Endometrial microvascular endothelial cells (primary cell): Measurements from ENCODE around the gene HYKK. TPM values are rescaled to one million over a fixed set of nuclear protein-coding genes. Genes with fewer than 3 reads are reported as not detected.
"Not testable (repeated sequence)": the region's sequence is repeated elsewhere in the genome, so short reads cannot be mapped to it uniquely, and the experiment has no call there.

Source experiments
- in situ Hi-C: cut with HindIII; loops from 2 replicates; pipeline ENCODE4 v1.10.0; 2017; ENCODE audit warnings: low sequenced_read_pairs, low pct_unique_long_range_greater_than_20kb; ENCODE audit errors: inconsistent ontology term
- total RNA-seq: library from RNA; depleted of rRNA; stranded (reverse); fragments of >200 nt; gene quantifications from one replicate; pipeline ENCODE4 v1.2.3, GENCODE V29; 2015; ENCODE audit errors: inconsistent ontology term

The HYKK gene
- total RNA-seq, 1 donor from 2014 or later, result 5.9 TPM

DNA sequence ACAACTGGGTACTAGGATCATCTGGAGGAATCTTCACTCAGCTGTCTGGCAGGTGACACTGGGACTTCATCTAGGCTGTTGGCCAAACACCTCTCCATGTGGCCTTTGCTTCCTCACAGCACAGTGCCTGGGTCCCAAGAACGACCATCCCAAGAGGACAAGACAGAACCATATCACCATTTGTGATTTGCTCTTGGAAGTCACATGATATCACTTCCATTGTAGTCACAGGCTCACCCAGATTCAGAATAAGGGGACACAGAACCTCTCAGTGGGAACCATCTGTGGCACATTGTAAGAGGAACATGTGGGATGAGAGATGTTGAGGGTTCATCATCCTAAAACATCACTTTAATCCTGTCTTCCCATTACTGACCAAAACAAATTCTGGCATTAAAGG lies 31.0 kb downstream of the HYKK start:
- in situ Hi-C loops, result no loop called here

DNA sequence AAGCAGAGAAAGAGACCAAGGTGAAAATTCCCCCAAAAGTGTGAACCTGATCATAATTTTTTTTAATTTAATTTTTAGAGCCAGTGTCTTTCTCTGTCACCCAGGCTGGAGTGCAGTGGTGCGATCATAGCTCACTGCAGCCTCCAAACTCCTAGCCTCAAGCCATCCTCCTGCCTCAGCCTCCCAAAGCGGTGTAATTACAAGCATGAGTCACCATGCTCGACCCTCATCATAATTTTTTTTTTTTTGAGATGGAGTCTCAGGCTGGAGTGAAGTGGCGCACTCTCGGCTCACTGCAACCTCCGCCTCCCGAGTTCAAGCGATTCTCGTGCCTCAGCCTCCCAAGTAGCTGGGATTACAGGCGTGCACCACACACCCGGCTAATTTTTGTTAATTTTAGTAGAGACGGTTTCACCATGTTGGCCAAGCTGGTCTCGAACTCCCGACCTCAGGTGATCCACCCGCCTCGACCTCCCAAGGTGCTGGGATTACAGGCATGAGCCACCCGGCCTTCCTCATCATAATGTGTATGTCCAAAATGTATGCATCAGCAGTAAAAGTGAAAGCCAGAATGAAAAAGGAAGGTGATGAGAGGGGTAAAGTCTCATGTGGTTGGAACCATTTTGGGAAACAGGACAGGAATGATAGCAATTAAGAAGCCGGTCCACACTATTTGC lies 32.2 kb downstream of the HYKK start:
- in situ Hi-C loops, result not testable (repeated sequence)

DNA sequence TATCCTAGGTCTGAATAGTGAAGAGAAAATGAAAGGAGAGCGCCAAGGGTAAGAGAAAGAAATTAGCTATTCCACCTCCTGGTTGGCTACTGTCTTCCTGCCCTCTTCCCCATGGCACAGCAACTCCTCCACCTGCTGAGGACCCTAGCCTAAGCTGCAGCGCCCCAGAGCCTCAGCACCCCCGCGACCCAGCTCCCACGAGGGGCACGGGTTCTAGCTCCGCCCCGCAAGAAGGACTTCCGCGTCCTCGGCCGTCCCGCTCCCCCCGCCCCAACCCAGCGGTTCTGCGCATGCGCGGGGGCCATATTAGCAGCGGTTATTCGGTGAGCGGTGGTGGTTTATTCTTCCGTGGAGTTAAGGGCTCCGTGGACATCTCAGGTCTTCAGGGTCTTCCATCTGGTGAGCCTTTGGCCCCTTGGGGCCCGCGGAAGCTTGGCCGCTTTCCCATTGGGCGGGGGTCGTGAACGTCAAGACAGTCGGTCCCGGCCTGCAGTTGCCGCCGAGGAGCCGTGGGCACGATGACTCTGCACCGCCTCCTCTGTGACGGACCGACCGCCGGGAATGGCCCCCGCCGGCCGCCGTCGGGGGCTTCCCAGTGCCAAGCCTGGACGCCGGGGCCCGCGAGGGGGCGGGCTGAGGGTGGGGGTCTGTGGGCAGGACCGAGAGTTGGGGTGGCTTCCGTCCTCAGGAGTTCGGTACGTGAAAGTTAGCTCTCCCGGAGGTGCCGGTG lies 32.9 kb downstream of the HYKK start, which contains the start of gene PSMA4:
Gene PSMA4, plus strand, starts transcription at position 304 of the 730 bp plus-strand sequence. CDS start 1,484 bp downstream, outside the sequence.
- in situ Hi-C loops, result no loop called here

DNA sequence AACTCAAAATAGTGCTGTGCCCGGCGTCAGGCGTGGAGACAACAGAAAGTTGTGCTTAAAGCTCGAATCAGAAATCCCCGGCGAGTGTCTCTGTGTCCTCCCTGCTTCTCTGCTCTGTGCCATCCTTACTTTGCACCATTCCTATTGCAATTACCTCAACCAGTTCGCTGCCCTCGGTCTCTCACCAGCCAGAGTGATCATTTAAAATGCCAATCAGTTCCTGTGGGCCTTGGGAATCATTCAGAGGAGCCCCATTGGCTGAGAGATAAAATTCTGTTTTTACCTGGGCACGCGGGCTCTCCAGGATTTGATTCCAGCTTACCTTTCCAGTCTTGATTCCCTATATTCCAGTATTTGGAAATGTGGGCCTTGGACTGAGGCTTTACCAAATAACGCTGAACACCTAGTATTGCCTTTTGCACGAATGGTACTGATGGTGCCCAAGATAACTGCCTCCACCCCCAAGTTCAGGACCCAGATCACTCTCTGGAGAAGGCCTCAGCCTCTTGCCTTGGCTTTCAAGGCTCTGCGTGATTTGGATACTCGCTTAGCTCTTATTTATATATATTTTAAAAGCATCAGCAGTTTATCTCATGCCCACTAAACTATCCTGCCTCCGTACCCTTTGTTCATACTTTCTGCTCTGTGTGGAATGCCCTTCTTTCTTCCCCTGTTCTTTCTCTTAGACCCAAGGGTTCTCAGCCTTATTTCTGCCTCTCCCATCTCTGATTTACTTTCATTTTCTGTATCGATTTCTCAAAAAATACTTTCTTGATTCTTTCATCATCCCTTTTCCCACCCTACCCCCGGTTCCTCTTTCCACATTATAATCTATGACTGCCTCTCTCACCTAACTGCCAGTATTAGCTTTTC lies 33.7 kb downstream of the HYKK start:
- in situ Hi-C loops, result no loop called here

DNA sequence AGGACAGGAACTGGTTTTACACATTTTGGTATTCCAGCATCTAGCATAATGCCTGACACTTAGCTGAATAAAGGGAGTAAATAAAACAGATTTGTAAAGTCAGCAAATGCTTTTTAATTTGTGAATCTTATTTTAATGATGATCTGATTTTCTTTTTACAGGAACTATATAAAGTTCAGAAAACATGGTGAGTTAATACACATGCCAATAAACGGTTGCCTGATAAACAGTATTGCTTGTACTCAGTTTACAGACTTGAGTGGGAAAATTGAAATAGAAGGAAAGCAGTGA lies 34.3 kb downstream of the HYKK start:
- in situ Hi-C loops, result no loop called here

DNA sequence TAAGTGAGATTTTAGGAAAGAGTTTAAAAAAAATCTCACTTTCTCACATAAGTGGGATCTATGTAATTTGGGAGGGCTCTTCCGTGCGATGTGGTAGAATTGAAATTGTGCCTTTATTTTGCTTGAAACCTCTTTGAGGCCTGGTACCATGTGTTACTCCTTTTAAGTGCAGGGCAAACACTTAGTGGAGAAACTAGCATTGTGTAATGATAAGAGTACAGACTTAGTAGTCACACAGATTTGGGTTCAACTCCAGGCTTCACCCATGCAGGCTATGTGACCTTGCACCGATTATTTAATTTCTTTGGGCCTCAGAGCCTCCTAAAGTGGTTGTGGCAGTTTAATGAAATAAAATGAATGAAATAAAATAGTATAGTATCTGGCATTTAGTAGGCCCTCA lies 35.3 kb downstream of the HYKK start:
- in situ Hi-C loops, result no loop called here

DNA sequence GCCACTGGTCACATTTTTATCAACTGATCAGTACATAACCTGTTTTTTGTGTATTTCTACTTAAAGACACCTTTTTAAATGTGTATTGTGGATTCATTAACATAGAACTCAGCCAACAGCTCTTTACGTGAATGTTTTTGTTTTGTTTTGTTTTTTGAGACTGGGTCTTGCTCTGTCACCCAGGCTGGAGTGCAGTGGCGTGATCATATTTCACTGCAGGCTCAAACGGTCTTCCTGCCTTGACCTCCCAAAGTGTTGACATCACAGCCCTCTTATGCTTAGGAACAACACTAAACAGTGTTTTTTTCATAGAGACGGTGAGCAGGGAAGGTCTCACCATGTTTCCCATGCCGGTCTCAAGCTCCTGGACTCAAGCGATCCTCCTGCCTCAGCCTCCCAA lies 42.8 kb downstream of the HYKK start:
- in situ Hi-C loops, result no loop called here

DNA sequence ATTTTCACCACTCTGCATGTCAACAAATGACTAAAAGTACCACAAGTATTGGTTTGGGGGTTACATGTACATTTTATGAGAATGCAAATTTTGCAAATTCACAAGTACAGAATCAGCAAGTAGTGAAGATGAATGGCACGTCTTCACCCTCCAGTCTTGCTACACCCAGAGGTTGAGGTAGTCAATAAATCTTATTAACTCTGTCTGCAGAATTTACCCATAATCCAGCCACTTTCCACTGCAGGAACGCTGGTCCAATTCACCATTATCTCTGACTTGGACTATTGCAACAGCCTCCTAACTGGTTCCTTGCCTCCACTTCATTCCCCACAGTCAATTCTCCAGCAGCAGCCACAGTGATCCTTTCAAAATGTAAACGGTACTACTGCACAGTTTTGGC lies 43.4 kb downstream of the HYKK start:
- in situ Hi-C loops, result no loop called here

DNA sequence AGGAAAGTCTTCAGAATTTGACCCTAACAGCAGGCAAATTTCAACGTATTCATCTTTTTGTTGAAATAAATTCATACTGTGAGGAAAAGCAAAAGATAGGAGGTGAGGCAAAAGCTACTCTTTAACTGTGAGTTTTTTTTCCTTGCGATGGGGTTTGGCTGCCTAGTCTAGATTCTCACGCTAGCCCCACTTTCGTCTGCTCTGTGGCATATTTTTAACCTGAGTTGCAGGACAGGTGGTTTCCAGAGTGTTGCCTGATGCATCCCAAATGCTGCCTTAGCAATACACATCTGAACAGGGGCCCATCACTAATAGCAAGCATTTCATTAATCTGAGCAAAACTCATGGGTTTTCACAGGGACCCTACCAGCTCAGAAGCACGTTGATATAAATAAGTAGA lies 44.5 kb downstream of the HYKK start:
- in situ Hi-C loops, result no loop called here

DNA sequence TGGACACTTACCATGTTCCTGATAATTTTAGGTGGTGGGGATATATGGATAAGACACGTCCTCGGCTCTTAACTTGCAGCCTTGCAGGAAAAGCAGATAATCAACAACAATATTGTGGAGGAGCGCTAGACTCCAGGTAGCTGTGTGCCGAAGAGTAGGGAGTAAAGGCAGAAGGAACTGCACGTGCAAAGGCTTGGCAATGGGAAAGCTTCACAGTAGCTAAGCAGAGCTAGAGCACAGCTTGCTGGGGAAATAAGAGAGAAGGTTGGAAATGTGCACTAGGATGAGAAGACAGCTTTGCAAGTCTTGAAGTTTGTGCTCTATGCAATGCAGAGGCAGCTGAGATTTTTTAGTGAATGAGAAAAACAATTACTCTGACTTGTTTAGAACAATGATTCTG lies 45.2 kb downstream of the HYKK start:
- in situ Hi-C loops, result no loop called here

DNA sequence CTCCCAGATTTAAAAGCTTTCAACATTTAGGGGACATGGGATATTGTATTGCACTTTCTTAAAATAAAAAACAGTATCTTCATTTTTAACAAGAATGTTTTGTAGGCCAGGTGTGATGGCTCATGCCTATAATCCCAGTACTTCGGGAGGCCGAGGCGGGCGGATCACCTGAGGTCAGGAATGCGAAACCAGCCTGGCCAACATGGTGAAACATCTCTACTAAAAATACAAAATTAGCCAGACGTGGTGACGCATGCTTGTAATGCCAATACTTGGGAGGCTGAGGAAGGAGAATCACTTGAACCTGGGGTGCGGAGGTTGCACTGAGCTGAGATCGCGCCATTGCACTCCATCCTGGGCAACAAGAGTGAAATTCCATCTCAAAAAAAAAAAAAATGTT lies 52.8 kb downstream of the HYKK start:
- in situ Hi-C loops, result not testable (repeated sequence)

DNA sequence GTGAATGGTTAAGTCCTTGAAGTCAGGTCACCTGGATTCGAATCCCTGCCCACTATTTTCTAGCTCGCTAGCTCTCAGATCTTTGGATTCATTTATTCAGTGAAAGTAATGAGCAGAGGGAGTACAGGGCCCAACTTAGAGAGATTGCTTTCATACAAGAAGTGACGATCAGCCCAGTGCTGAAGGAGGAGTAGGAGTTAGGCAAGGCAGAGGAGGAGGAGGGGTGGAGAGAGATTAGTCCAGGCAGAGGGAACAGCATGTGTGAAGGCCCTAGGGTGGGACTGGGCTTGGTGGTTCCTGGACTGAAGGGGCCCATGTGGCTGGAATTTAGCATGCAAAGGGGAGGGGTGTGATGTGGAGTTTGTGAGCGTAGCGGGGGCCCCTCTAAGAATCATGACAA lies 54.1 kb downstream of the HYKK start:
- in situ Hi-C loops, result no loop called here

DNA sequence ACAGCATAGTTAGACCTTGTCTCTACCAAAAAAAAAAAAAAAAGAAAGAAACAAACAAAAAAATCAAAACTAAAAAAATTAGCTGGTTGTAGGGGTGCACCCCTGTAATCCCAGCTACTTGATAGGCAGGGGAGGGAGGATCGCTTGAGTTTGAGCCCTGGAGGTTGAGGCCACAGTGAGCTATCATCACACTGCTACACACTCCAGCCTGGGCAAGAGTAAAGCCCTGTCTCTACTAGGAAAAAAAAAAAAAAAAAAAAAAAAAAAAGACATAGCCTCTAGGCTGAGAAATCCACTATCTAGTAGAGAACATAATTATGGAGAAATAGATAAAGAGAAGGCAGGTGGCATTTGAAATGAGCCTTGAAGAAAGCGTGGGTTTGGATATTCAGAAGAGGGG lies 55.7 kb downstream of the HYKK start:
- in situ Hi-C loops, result no loop called here

DNA sequence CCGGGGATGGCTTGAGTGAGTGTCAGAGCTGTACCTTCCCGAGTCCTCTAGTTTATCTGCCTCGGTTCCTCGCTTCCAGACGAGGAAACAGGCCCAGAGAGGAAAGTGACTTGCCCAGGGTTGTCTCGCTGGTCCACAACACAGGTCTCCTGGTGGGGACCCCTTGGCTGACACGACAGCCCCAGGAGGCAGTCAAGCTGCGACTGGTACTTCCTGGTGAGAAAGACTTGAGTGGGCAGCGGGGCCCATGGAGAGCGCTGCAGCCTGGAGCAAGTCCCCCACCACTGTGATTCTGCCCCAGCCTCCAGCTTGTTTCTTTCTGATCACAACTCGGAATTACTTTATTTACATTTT lies 57.3 kb downstream of the HYKK start:
- in situ Hi-C loops, result no loop called here

DNA sequence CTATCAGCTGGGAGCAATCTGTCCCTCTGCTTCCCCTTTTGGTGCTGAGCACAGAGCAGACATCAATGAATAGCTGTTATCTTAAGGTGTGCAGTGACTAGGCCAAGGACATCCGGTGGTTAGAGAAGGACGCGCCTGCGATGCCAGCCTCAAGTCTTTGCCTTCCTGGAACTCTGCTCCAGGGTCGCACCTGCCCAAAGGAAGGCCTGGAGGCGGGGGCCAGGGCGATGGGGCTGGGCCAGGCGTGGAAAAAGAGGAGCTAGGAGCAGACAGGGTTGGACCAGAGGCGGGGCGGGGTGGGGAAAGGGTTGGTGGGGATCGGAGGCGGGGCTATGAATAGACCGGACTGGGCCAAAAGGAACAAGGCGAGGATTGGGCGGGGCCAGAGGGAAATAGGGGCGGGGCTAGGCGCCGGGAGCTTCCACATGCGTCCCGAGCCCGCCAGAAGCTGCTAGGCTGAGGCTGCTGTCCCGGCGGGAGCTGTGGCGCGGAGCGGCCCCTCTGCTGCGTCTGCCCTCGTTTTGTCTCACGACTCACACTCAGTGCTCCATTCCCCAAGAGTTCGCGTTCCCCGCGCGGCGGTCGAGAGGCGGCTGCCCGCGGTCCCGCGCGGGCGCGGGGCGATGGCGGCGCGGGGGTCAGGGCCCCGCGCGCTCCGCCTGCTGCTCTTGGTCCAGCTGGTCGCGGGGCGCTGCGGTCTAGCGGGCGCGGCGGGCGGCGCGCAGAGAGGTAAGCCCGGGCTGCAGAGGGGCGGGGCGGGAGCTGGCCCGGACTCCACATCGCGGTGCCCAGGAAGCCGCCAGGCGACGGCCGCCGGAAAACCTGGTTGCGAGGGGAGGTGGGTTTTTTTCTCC lies 57.9 kb downstream of the HYKK start, which contains the start of gene CHRNA5:
Gene CHRNA5, plus strand, starts transcription at position 424 of the 854 bp plus-strand sequence. Its CDS starts 200 bp downstream, at position 624.
- in situ Hi-C loops, result no loop called here

DNA sequence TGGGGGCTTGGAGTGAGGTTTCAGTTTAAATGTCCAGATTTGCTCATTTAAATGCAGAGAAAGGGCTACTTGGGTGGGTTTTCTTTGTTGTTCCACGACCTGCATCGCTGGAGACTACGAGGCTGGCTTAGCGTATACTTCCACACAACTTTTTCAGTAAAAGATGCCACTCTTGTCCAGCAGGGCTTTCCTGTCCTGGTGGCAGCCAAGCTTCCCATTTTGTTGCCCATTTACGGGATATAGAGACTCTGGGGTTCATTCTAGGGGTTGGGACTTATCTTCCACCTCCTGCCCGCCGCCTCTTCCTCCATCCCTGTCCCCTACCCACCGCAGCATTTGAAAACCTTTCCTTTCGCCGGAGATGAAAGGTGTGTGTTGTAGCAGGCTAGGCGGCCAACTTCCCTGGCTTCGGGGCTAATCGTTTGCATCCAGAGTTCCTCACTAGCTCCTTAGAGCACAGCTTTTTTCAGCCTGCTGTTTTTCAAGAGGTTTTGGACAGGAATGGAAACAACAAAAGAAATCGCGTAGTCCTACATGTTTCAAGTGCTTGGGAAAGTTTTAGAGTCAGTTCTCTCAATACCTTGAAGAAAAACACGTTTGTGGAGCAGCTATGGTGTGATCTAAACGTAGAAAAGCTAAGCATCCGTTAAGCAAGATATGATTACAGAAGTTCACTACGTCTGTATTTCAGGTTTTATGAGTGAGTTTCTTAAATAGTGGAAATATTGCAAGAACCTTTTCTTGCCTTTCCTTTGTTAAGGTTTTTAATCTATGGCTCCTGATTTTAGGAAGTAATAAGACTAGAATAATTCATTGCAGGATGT lies 58.8 kb downstream of the HYKK start:
- in situ Hi-C loops, result no loop called here

DNA sequence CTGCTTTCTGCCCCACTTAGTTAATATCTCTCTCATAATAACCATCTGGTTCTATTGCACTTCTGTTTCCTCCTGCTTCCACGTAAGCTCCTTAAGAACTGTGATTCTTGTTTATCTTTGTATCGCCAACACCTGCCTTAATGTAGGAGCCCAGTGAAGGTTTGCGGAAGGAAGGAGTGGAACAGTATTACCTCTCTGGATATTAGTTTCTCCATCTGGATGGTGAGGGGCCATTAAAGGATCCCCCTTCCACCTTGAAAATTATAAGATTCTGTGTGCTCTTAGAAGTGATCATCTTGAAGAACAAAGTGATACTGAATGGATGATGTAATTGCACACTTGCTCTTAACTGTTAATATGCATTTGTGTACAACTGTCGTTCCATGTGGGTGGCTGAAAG lies 60.2 kb downstream of the HYKK start:
- in situ Hi-C loops, result no loop called here

DNA sequence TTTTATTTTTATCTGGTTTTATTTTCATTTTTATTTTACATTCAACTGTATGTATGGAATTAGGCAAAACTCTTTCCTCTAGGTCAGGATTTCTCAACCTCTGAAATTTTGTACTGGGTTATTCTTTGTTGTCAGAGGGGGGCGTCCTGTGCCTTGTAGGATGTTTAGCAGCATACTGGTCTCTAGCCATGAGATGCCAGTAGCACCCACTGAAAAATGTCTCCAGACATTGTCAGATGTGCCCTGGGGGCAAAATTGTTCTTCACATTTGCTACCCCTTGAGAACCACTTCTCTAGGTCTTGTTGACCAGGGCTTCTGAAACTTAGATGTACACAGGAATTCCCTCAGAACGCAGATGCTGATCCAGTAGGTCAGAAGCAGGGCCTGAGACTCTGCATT lies 63.3 kb downstream of the HYKK start:
- in situ Hi-C loops, result no loop called here
